HG03520 (cell line): ENCODE results near the gene C19orf73.
A peak's percentile ranks its signal among the peaks of the same experiment; 100 is the strongest.
"Not testable (repeated sequence)": the region's sequence is repeated elsewhere in the genome, so short reads cannot be mapped to it uniquely, and the experiment has no call there.

ENCODE experiments used
- ATAC-seq: cut with Tn5 transposase; IDR thresholded peaks from one replicate; pipeline ENCODE4 v1.9.1; 2021; ENCODE audit warnings: mild to moderate bottlenecking, moderate library complexity; ENCODE audit not compliant: unreplicated experiment

C19orf73 gene

GRCh38 chr19:49103331-49104085, 15.4 kb downstream of the C19orf73 start:
- no peak for ATAC-seq

GRCh38 chr19:49102303-49102702, 16.6 kb downstream of the C19orf73 start:
- no peak for ATAC-seq

GRCh38 chr19:49101160-49101559, 17.8 kb downstream of the C19orf73 start:
- no peak for ATAC-seq

GRCh38 chr19:49098795-49099194, 20.1 kb downstream of the C19orf73 start:
- ATAC-seq: no peak

- ATAC-seq: no peak
These were observed 21.3 kb downstream of the C19orf73 start for GRCh38 chr19:49097453-49098288.

- ATAC-seq: no peak
These were observed 24.1 kb downstream of the C19orf73 start for GRCh38 chr19:49094505-49095482.

GRCh38 chr19:49092686-49093085, 26.3 kb downstream of the C19orf73 start:
- no peak for ATAC-seq

- ATAC-seq: no peak
These were observed 27.4 kb downstream of the C19orf73 start for GRCh38 chr19:49091391-49092038.

GRCh38 chr19:49086296-49086695, 32.6 kb downstream of the C19orf73 start:
- no peak for ATAC-seq

GRCh38 chr19:49085868-49086232, 33.1 kb downstream of the C19orf73 start:
- ATAC-seq: no peak

- ATAC-seq: peak; percentile 79
These were observed 33.7 kb downstream of the C19orf73 start, which contains the start of gene SNRNP70 for GRCh38 chr19:49085020-49085867. Gene SNRNP70 (plus strand): TSS chr19:49085451. CDS start chr19:49086415, 964 bp downstream.

GRCh38 chr19:49084206-49085019, 34.5 kb downstream of the C19orf73 start:
- ATAC-seq: no peak

GRCh38 chr19:49081273-49081672, 37.7 kb downstream of the C19orf73 start:
- ATAC-seq: no peak

- ATAC-seq: no peak
These were observed 38.6 kb downstream of the C19orf73 start for GRCh38 chr19:49080392-49080791.

- ATAC-seq: not testable (repeated sequence)
These were observed 44.1 kb downstream of the C19orf73 start for GRCh38 chr19:49074869-49075268.

- ATAC-seq: no peak
These were observed 45.2 kb downstream of the C19orf73 start for GRCh38 chr19:49073514-49074378.

- ATAC-seq: no peak
These were observed 46.9 kb downstream of the C19orf73 start for GRCh38 chr19:49071860-49072547.
